Osteoblast (primary cell): ENCODE results near the gene CAPN14. TPM values are rescaled to one million over a fixed set of nuclear protein-coding genes. Genes with fewer than 3 reads are reported as not detected.
A peak's percentile ranks its signal among the peaks of the same experiment; 100 is the strongest.

Source experiments
- DNase-seq: peaks from one replicate; pipeline ENCODE4 v3.0.0; 2011; ENCODE audit warnings: low spot score, mixed read lengths; ENCODE audit not compliant: insufficient read length; ENCODE audit errors: missing footprints
- H2AFZ ChIP-seq: 2 replicates; pipeline ENCODE4 v1.6.0; 2011; ENCODE audit warnings: mild to moderate bottlenecking, low read length
- H3K27ac ChIP-seq: 2 replicates; pipeline ENCODE4 v1.5.1; 2011; ENCODE audit warnings: mild to moderate bottlenecking, low read depth, low read length, moderate library complexity
- H3K27me3 ChIP-seq: 2 replicates; pipeline ENCODE4 v1.6.0; 2012; ENCODE audit warnings: mild to moderate bottlenecking, control low read depth, inconsistent platforms, low read length, moderate library complexity; ENCODE audit not compliant: insufficient read depth
- H3K36me3 ChIP-seq: 2 replicates; pipeline ENCODE4 v1.5.1; 2011; ENCODE audit warnings: mild to moderate bottlenecking, low read length, control low read depth, moderate library complexity; ENCODE audit not compliant: insufficient read depth
- H3K4me1 ChIP-seq: 2 replicates; pipeline ENCODE4 v1.5.1; 2011; ENCODE audit warnings: mild to moderate bottlenecking, low read length, control low read depth, moderate library complexity; ENCODE audit not compliant: insufficient read depth
- H3K4me2 ChIP-seq: 2 replicates; pipeline ENCODE4 v1.6.0; 2011; ENCODE audit warnings: mild to moderate bottlenecking, low read length; ENCODE audit not compliant: insufficient read depth
- H3K4me3 ChIP-seq: fragments of 200-600 bp; sonication (generic); 3 replicates; pipeline ENCODE4 v1.5.1; 2012; ENCODE audit warnings: mild to moderate bottlenecking, low read length, inconsistent platforms; ENCODE audit not compliant: insufficient read depth
- H3K79me2 ChIP-seq: 2 replicates; pipeline ENCODE4 v1.6.0; 2012; ENCODE audit warnings: mild to moderate bottlenecking, low read length, control low read depth, inconsistent platforms; ENCODE audit not compliant: insufficient read depth
- H3K9me3 ChIP-seq: 2 replicates; pipeline ENCODE4 v1.5.1; 2011; ENCODE audit warnings: low read depth, low read length, control low read depth
- H4K20me1 ChIP-seq: 2 replicates; pipeline ENCODE4 v1.6.0; 2012; ENCODE audit warnings: mild to moderate bottlenecking, low read length, control low read depth; ENCODE audit not compliant: insufficient read depth
- total RNA-seq: library from RNA; depleted of rRNA; stranded (reverse); fragments of >200 nt; gene quantifications from 2 replicates; pipeline ENCODE4 v1.2.3, GENCODE V29; 2012
- TF ChIP-seq, protein P1 (sequence below): IDR thresholded peaks from 2 replicates; pipeline ENCODE4 v1.5.1; 2011; ENCODE audit warnings: mild to moderate bottlenecking, low read depth, low read length, moderate library complexity; ENCODE audit errors: extremely low read depth

CAPN14 gene
- total RNA-seq, 1 donor = under 0.01 TPM

DNA sequence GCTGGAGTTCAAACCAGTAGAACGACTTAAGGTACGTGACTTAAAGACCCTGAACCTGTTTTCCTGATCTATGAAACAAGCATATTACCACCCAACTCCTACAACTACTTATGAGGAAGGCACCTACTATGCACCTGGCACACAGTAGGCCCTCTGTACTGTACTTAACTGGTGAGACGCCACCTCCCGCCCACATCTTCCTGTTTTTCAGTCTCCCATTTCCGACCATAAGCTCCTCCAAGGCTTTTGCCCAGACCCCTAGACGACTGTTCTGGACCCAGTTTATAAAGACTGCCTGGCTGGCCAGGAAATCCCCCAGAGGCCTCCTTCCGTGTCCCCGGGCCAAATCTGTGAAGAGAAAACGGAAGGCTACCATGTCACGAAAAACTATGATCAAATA lies 80.6 kb downstream of the CAPN14 start:
- Histone ChIP-seq H3K79me2 (no peaks in the 10 kb centered on the region), H3K27me3 (peaks cover 49% of the 10 kb centered on the region), H3K27ac (no peak overlapping the region), H3K4me2 (no peak overlapping the region), H3K9me3 (no peaks in the 10 kb centered on the region), H4K20me1 (no peaks in the 10 kb centered on the region), H2AFZ (no peak overlapping the region), H3K36me3 (no peaks in the 10 kb centered on the region), H3K4me3 (no peak overlapping the region), H3K4me1 (no peaks in the 10 kb centered on the region)
- DNase-seq = peak; percentile 79
- TF ChIP-seq, protein P1, sequence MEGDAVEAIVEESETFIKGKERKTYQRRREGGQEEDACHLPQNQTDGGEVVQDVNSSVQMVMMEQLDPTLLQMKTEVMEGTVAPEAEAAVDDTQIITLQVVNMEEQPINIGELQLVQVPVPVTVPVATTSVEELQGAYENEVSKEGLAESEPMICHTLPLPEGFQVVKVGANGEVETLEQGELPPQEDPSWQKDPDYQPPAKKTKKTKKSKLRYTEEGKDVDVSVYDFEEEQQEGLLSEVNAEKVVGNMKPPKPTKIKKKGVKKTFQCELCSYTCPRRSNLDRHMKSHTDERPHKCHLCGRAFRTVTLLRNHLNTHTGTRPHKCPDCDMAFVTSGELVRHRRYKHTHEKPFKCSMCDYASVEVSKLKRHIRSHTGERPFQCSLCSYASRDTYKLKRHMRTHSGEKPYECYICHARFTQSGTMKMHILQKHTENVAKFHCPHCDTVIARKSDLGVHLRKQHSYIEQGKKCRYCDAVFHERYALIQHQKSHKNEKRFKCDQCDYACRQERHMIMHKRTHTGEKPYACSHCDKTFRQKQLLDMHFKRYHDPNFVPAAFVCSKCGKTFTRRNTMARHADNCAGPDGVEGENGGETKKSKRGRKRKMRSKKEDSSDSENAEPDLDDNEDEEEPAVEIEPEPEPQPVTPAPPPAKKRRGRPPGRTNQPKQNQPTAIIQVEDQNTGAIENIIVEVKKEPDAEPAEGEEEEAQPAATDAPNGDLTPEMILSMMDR = no peak

DNA sequence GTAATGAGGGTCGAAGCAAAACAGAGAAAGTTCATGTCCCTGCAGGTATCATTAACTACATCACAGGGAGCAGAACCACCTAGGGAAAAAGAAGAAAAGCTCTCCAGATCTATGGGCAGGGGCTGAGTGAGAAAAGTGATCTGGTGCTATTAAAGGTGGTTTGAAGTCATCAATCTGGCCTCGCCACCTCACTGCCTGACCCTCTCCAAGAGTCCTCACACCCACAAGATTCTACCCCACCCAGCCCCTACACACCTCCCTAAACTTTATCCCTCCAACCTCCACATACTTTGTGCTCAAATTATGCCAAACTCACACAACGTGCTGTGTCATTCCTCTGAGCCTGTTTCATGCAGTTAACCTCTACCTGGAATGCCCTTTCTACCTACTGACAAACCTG lies 81.3 kb downstream of the CAPN14 start:
- Histone ChIP-seq H3K27ac (no peak overlapping the region), H3K36me3 (no peaks in the 10 kb centered on the region), H3K27me3 (peaks cover 49% of the 10 kb centered on the region), H3K4me3 (no peak overlapping the region), H4K20me1 (no peaks in the 10 kb centered on the region), H3K9me3 (no peaks in the 10 kb centered on the region), H3K4me2 (no peak overlapping the region), H3K4me1 (no peaks in the 10 kb centered on the region), H3K79me2 (no peaks in the 10 kb centered on the region), H2AFZ (no peak overlapping the region)
- peak; percentile 62 for DNase-seq
- TF ChIP-seq, protein P1 = no peak

DNA sequence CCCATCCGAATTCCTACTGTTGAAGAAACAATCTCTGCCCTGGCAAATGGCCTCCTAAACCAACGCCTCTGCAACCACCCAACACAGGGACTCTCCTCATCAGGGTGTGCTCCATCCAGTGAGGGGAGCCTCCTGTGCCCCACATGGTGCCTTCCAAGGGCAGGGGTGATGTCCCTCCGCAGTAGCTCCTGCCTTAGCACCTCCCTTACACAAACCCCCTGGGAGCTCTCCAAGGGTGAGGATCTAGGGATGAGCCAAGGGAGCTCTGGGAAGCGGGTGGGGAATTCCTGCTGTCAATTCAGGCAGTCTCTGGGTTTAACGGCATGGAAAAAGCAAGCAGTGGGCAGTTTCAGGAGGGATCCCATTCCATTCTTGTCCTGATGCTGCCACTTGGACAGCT lies 82.8 kb downstream of the CAPN14 start:
- peaks cover 43% of the 10 kb centered on the region for H3K27me3 ChIP-seq
- DNase-seq = no peak
- H3K79me2 ChIP-seq = no peaks in the 10 kb centered on the region
- no peaks in the 10 kb centered on the region for H4K20me1 ChIP-seq
- no peak overlapping the region for H3K4me2 ChIP-seq
- no peaks in the 10 kb centered on the region for H3K4me1 ChIP-seq
- no peaks in the 10 kb centered on the region for H3K9me3 ChIP-seq
- no peak overlapping the region for H3K4me3 ChIP-seq
- no peak overlapping the region for H3K27ac ChIP-seq
- no peaks in the 10 kb centered on the region for H3K36me3 ChIP-seq
- no peak overlapping the region for H2AFZ ChIP-seq
- TF ChIP-seq, protein P1 = no peak

DNA sequence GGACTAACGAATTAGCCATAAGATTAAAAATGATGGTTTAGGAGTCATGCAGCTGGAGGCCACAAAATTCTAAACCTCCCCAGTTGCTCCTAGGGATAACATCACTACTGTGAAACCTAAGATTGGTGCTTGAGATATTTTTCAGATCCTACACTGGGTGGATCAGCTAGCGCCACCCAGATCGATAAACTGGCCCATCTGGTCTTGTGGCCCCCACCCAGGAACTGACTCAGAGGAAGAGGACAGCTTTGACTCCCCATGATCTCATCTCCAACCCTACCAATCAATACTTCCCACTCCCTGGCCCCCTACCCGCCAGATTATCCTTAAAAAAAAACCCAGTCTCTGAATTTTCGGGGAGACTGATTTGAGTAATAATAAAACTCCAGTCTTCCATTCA lies 84.5 kb downstream of the CAPN14 start:
- H3K27ac ChIP-seq = no peak overlapping the region
- TF ChIP-seq, protein P1 = no peak
- no peak overlapping the region for H2AFZ ChIP-seq
- DNase-seq = no peak
- H3K4me2 ChIP-seq = no peak overlapping the region
- H3K4me3 ChIP-seq = no peak overlapping the region
- no peaks in the 10 kb centered on the region for H4K20me1 ChIP-seq
- H3K79me2 ChIP-seq = no peaks in the 10 kb centered on the region
- H3K4me1 ChIP-seq = no peaks in the 10 kb centered on the region
- H3K9me3 ChIP-seq = no peaks in the 10 kb centered on the region
- H3K36me3 ChIP-seq = no peaks in the 10 kb centered on the region
- peaks cover 28% of the 10 kb centered on the region for H3K27me3 ChIP-seq
